Omental fat pad (tissue), 4 donors: ENCODE data around the gene RNU11. TPM values are rescaled to one million over a fixed set of nuclear protein-coding genes. Genes with fewer than 3 reads are reported as not detected.
A peak's percentile ranks its signal among the peaks of the same experiment; 100 is the strongest.

Source experiments
- ATAC-seq: fragments of 150-250 bp; one replicate; pipeline ENCODE4 v1.9.1; 2016; ENCODE audit warnings: mild to moderate bottlenecking, moderate library complexity; ENCODE audit not compliant: low FRiP score
- DNase-seq: peaks from one replicate; pipeline ENCODE4 v3.0.0-alpha.2; 2019; ENCODE audit warnings: low spot score
- CTCF ChIP-seq, 3 donors: fragments of 450-650 bp; IDR thresholded peaks; one replicate each; pipeline ENCODE4 v1.5.1; 2016 to 2017; ENCODE audit warnings: antibody characterized with exemption in 3 of 3, mild to moderate bottlenecking in 3 of 3, moderate library complexity in 2 of 3
- total RNA-seq, 4 donors: library from RNA; depleted of rRNA; stranded (reverse); fragments of >200 nt; gene quantifications; one replicate each; pipeline ENCODE4 v1.1.0, GENCODE V29; 2016

The RNU11 gene
- not detected for total RNA-seq

DNA sequence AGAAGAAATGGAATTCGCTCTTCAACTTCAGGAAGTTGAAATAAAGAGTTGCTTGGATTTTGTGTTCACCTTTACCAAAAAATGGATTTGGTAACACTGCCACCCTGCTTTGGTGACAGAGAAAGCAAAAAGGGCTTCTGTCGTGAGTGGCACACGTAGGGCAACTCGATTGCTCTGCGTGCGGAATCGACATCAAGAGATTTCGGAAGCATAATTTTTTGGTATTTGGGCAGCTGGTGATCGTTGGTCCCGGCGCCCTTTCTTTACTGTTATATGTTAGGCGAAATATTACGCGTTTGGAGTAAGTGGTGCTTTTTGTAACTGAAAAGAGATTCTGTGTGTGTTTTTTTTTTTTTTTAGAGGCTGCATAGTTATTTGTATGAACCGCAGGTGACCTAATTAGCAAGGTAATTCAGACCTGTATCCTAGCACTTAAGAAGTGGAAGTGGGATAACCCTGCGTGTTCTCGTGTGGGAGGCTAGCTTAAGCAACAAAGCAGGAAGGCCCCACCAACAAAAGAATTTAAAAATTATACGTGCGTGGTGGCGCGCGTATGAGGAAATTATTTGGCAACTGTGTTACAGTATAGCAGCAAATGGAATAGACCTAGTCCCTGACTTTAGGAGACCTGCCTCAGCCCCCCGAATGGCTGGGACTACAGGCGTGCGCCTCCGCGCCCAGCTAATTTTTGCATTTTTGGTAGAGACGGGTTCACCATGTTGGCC, at the start of gene RNU11:
RNU11 (plus strand) TSS at position 127 of the 725 bp plus-strand sequence.
- DNase-seq (peak; percentile 64), ATAC-seq (peak; percentile 79)
- TF ChIP-seq CTCF (IDR thresholded peaks at IDR 0.05) = no peak

- no peak for TF ChIP-seq CTCF (IDR thresholded peaks at IDR 0.05)
- no peak for DNase-seq
- no peak for ATAC-seq
Observed at GRCh38 chr1:28601696-28602095, 46.7 kb upstream of the RNU11 start.

DNA sequence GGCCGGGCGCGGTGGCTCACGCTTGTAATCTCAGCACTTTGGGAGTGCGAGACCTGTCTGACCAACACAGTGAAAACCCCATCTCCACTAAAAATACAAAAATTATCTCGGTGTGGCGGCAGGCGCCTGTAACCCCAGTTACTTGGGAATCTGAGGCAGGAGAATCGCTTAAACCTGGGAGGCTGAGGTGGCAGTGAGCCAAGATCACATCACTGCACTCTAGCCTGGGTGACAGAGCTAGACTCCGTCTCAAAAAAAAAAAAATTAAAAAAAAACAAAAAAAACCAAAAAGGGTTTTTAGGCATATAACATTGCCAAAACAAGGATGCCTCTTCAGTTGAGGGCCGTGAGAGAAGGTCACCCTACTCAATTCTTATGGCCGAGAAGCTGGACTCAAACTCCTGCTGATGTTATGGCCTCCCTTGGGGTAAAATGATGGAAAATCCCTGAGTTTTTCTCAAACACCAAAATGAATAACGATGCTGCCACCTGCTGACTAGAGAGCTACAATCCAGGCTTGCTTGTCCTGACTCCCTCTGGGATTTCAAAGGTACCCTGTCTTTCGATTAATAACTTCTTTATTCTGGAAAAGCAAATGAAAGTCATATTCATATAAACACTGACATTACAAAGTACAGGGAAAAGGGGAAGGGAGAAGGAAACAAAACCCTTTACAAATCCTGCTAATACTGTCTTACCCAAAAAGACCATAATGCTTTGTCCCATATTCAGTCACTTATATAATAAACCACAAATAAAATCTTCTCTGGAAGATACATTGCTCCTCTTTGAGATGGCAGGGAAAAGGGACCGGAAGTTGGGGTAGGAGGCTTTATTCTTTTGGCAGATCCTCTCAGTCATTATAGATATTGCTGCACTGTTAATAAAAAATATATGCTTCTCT, 45.6 kb upstream of the RNU11 start:
- TF ChIP-seq CTCF (IDR thresholded peaks at IDR 0.05) = no peak
- ATAC-seq = peak; percentile 60
- DNase-seq = no peak

DNA sequence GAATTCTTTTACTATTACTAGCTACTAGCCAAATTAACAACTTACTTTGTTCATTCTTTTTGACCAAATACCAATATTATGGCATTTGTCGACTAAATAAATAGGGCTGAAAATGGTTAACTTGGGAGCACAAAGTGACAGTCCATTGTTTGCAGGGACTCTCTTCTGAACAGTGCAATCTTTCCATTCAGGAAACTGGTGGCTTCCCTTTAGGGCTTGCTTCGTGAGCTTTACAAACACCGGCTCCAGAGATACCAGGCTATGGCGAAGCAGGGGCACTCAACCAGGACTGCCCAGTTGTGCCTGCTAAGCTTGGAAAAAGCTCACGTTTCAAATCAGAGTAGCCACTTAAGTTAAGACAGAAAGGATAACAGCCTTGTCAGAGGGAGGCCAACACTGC, 44.0 kb upstream of the RNU11 start:
- no peak for DNase-seq
- no peak for TF ChIP-seq CTCF (IDR thresholded peaks at IDR 0.05)
- ATAC-seq = no peak

DNA sequence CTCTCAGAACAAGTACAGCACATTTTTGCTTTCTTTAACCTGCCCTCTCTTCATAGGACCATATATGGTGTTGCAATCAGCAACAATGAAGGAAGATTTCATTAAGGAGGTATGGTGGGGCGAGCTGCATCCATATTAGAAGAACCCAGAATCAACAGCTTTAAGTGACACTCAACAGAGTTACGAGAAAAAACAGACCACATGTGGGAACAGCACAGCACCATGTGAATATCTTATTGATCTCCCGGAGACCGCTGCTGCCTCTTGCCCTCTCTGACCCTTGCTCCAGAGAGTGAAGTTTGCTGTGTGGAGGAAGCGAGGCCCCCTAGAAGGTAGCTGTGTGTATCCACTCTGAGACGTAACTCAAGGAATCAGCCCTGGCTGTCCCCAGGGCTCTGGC, 43.4 kb upstream of the RNU11 start:
- no peak for DNase-seq
- no peak for ATAC-seq
- TF ChIP-seq CTCF (IDR thresholded peaks at IDR 0.05) = no peak

GRCh38 chr1:28606771-28607170, 41.6 kb upstream of the RNU11 start:
- DNase-seq (no peak), ATAC-seq (no peak)
- no peak for TF ChIP-seq CTCF (IDR thresholded peaks at IDR 0.05)
